HG02885 (cell line): Measurements from ENCODE around the gene NEUROD4.

ENCODE experiments used
- ATAC-seq: cut with Tn5 transposase; IDR thresholded peaks from one replicate; pipeline ENCODE4 v1.9.1; 2021; ENCODE audit warnings: mild to moderate bottlenecking; ENCODE audit not compliant: unreplicated experiment, poor library complexity

NEUROD4 gene

DNA sequence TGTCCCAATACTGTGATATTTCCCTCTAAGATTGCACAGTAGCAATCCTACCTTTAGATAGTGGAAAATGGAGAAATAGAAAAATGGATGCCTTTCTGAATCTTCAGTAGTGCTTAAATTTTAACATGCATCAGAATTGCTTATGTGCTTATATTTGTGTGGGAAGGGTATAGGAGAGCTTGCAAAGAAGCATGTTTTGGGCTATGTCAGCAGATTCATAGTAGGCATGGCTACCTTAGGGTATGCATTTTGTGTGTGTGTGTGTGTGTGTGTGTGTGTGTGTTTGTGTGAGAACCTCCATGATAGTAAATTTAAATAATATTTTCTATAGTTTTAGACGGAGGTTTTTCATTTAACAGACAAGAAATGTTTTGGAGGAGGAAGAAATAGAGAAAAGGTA is 38.3 kb downstream of the NEUROD4 start:
- ATAC-seq: no peak

DNA sequence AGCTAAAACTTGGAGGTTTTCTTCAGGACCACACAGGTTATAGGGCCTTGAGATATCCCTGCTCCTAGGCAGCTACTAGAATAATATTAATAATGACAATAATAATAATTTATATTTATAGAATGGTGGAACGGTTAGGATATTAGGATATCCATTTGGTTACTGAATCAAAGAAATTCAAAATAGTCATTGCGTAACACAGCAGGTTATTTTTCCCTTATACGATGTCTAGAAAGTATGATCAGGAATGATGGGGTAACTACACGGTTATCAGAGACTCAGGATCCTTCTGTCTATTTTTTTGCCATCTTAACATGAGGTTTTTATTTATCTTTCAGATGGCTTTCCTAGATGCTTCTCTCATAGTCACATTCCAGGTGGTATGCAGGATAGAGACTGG is 39.0 kb downstream of the NEUROD4 start:
- no peak for ATAC-seq

DNA sequence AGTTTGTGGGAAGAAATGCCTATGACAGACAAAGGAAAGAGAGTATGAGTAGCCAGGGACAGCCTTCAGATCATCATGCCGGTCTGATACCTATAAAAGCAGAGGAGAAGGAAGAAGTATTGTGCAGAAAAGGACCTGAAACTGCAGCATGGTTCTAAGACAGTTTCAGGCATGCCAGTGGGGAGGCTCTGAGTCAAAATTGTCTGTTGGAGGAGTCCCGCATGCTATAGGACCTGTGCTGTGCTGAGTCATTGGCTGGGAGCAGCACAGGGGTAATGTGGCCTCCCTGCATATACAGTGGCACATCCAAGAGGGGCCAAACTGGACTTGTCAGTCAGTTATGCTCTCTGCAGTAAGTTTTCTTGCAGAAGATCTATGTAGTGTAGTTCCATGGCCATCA is 40.7 kb downstream of the NEUROD4 start:
- peak; percentile 99 for ATAC-seq

DNA sequence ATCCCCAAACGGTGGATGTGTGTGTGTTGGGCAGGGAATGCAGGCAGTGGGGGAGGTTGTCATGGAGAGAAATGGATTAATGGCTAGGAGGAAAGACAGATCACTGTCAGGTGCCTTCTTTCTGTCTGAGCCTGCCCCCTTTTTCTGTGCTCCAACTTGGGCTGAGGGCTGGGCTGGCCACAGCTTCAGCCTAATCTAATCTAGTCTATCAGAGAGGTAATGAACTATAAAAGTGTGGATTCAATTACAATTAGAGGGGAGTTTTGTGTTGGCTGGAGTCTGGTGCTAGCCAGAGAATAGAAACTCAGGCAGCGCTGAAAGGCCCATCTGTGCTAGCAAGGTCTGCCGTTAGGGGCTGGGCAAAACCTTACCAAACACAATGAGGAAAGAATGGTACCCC is 41.2 kb downstream of the NEUROD4 start:
- ATAC-seq: peak; percentile 2

DNA sequence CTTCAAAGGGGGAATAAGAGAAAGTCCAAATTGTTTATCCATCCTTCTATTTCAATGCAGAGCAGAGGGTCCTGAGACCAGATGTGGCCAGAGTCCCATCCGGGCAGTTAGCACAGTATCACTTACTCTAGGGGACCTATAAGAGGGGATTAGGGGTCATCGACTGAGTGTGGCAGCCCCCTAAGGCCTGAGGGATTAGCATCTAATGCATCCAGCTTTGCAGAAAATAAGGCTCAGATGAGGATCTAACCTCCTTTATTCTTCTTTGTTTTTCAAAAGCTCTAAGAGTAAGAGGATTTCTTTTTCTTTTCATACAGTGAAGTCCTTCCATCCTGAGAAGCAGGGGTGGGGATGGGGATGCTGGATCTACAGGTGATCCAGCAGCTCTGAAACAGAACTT is 43.5 kb downstream of the NEUROD4 start:
- no peak for ATAC-seq

DNA sequence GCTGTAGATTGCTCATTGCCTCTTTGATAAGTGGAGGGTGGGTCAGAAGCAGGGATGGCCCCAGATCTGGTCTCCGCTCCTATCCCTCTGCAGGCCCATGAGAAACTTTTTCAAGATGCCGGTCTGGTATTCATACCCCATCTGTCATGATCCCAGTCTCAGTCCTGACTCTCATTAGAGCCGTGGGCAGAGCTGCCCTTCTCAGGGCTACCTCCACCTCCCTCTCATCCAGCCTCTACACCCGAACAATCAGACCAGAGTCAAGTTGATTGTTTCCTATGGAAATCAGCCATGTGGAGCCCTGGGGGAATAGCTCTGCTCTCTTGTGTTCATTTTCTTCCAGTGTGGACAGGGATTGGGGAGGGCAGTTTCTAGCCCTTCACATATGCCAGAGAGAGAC is 45.8 kb downstream of the NEUROD4 start:
- ATAC-seq: no peak

DNA sequence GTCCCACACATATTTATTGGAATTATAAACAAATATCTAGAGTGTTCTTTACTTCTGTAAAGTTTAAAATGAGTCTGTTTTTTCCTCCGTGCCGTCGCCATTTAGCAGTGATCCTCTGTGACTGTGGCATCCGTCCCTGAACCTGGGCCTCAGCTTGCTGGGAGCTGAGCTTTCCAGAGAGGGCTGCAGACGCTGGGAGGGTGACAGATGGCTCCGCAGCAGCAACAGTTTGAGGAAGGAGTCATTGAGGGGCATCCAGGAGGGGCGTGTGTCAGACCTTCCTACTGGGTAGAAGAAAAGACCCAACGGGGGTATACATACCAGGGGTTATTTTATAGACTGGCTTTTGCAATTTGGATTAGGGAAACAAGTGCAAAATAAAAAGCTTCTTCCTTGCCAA is 47.9 kb downstream of the NEUROD4 start:
- no peak for ATAC-seq

DNA sequence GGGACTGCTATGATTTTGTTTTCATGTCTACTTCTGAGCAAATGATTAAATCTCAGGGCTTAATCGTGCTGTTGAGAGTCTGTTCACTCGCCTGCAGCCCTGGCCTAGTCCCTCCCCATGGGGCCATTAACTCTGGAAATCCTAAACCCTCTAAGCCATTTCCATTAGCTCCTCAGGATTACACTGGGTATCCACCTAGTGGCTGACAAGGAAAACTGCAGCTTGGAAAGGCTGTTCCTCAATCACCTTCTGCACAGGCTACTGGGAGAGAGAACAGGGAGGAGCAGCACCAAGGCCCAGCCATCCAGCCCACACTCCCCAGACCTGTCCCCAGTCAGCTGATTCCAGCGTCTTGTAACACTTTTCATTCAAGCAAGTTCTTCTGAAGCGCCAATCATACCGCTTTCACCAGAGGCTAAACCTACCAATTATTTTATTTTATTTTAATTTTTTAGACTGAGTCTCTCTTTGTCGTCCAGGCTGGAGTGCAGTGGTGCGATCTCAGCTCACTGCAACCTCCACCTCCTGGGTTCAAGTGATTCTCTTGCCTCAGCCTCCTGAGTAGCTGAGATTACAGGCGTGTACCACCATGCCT is 48.7 kb downstream of the NEUROD4 start:
- ATAC-seq: peak; percentile 61

DNA sequence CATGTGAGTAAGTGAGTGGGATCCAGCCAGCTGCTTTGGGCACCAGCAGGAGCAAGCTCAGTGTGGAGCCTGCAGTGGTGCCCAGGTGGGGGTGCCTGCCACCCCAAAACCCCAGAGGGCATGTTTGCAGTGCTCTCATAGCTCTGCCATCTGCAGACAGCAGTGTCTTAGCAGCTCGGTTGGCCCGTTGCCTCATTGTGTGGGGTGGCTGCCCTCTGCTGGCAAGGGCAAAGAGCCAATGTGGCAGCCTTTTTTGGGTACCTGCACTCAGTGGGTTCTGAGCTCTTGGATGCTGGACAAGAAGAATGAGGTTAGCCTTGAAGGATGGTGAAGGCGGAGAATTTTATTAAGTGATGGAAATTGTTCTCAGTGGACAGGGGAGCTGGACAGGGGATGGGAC is 52.3 kb downstream of the NEUROD4 start:
- ATAC-seq: peak; percentile 77

DNA sequence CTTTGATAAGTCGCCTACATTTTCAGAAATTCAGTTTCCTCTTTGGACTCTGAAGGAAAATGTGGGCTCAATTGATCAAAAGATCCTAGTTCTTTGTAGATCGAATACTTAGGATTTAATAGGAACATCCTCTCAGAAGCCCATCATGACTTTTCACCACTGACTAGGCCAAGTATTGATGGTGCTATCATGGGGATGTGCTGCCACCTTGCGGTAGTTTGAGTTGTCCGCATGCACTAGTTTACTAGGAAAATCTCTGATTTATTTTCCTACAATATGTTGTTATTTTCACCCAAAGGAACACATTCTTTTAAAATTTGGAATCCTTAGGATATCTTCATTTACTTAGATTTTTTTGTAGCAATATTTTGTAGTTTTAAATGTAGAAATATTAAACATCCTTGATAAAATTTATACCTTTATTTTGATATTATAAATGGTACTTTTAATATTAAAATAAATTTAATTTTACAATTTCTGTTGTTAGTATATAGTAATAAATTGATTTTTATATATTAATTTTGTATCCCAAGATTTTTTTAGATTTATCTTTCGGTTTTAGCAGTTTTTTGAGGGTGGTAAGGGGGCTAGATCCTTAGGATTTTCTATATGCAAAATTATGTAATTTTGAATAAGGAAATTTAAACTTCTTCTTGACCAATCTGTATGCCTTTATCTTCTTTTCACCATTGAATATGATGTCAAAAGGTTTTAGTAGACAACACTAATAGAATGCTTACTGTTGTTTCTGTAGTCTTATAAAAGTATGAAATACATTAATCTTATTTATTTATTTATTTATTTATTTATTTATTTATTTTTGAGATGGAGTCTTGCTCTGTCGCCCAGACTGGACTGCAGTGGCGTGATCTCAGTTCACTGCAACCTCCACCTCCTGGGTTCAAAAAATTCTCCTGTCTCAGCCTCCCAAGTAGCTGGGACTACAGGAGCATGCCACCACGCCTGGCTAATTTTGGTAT is 53.6 kb downstream of the NEUROD4 start:
- peak; percentile 67 for ATAC-seq

DNA sequence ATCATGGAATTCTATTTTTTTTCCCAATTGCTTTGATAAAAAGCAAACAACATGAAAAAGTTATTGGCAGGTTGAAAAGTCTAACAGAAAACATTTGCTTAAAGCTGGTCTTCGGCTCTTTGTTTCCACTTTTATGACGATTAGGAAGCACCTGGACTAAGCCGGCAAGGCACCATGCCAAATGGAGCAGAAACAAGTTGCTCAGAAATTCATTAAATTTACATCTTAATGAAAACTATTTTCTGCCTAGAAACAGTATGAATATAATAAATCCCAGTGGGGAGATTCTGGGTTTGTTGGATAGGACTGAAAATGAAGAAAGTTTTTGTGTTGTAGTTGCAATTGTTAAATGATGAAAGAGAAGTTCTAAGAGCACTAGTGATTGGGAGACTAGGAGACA is 55.0 kb downstream of the NEUROD4 start:
- no peak for ATAC-seq
